Stimulated activated CD4-positive, alpha-beta T cell treated with anti-CD3 and anti-CD28 coated beads, Interleukin-4, amount 100 ng/mL, for 24 hours (primary cell): Measurements from ENCODE around the gene COL25A1.

Experiments
- DNase-seq: peaks from one replicate; pipeline ENCODE4 v3.0.0-alpha.2; 2020

The COL25A1 gene

DNA sequence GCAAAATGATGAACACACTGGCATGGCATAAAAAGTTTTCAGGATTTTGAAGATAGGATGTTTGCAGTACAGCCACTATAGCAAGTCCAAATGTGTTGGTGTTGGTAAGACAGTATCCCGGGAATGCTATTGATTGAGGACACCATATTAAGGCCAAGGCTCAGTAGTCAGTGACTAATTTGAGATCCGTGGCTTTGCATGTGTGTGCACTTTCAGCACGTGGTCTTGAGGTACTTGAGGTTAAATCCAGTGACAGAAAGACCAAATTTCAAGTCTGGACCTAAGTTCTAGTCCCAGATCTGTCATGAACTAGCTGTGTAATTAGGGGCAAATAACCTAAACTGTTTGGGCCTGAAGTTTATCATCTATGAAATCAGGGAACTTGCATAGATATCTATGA lies 463.1 kb downstream of the COL25A1 start:
- no peak for DNase-seq

DNA sequence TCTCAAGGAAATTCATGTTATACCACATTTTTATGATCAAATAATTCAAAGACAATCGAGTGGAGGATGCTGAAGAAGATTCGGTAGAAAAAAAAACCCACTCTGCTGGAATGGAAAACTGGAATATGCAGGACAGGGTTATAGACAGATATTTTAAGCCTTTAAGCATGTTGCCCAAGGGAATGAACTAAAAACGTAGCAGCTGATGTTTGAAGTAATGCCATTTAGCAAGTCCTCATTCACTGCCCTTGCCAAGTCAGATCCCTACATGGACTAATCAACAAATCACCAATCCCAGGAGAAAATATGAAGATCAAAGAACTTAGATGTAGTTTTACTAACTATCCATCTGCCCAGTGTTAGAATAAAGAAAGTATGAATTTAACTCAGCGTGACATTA lies 464.0 kb downstream of the COL25A1 start:
- no peak for DNase-seq

- no peak for DNase-seq
Measured at GRCh38 chr4:108834835-108835384, 467.5 kb downstream of the COL25A1 start.

GRCh38 chr4:108834166-108834834 lies 468.2 kb downstream of the COL25A1 start:
- no peak for DNase-seq

DNA sequence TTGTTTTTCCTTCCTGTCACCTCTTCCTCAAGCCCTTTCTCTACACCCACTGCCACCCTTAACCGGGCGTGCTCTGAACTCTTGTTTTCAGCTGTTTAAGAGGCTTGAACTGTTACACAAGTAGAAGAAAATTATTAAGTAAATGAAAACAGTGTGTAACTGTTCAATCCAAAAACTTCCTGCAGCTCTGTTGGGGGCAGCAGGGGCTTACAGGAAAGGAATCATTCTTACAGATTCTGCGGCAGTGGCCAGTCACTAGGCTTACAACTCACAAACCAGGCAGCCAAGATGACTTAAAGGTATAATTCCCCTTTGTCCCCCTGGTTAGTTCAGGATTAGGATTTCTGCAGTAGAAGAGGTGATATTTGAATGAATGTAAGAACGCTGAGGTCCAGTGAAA lies 469.4 kb downstream of the COL25A1 start:
- no peak for DNase-seq

- DNase-seq: no peak
Measured at GRCh38 chr4:108831886-108832285, 470.6 kb downstream of the COL25A1 start.

- DNase-seq: no peak
Measured at GRCh38 chr4:108831291-108831690, 471.2 kb downstream of the COL25A1 start.

- no peak for DNase-seq
Measured at GRCh38 chr4:108830509-108831244, 471.8 kb downstream of the COL25A1 start.

- no peak for DNase-seq
Measured at GRCh38 chr4:108829966-108830492, 472.4 kb downstream of the COL25A1 start.

DNA sequence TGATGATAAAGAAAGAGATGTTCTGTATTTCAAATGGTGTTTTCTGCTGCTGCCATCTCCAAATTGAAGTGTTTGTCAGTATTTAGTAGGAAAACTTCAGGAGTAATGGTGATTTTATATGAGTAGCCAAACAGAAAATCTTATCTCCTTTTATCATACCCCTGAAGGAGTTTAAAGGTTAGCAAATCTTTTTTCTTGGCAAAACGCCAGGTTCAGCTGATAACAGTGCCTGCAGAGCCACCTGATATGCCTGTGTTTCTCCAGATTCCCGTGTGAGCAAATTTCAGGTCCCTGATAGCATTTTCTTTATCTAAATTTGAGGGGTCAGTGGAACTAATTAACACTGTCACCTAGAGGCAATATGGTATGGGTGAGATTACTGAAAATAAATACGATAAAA lies 473.8 kb downstream of the COL25A1 start:
- no peak for DNase-seq

DNA sequence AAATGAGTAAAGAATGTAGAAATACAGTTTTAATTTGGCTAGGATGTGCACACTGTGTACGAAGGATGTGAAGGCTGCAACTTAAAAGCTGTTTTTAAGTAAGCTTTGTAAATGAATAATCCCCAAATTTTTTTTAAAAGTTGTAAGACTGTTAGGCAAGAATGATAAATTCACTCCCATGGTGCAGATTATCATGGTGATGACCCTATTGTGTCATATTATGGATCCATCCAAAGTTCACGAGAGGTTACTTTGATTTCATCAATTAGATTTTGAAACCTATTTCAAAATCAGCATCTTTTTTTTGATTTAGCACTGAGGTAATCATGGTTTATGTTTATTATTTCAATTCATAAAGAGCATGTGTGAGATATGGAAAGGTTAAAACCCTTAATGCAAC lies 476.7 kb downstream of the COL25A1 start:
- DNase-seq: no peak

GRCh38 chr4:108821351-108821930 lies 481.0 kb downstream of the COL25A1 start:
- DNase-seq: no peak

- no peak for DNase-seq
Measured at GRCh38 chr4:108820492-108821350, 481.7 kb downstream of the COL25A1 start.

- no peak for DNase-seq
Measured at GRCh38 chr4:108814326-108814725, 488.1 kb downstream of the COL25A1 start.

DNA sequence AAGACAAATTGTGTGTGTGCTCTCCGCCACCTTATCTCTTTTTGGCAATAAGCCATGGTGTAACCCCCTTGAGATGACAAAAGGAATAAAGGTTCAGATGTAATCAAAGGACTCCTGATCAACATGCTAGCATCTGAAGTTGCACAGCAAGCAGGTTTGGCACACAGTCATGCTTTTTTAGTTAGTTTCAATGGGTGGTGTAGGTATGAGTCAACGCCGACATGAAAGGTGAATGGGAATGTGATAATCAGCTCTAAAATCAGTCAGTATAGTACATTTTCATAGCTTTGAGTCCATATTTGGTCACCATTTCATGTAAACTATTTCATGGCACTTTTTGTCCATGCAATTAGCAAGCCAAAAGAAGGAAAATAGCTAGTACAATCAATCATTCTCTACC lies 489.2 kb downstream of the COL25A1 start:
- DNase-seq: no peak

GRCh38 chr4:108811486-108811885 lies 491.0 kb downstream of the COL25A1 start:
- DNase-seq: no peak

- DNase-seq: no peak
Measured at GRCh38 chr4:108810087-108810486, 492.4 kb downstream of the COL25A1 start.

GRCh38 chr4:108804648-108805273 lies 497.7 kb downstream of the COL25A1 start:
- no peak for DNase-seq

GRCh38 chr4:108799306-108799705 lies 503.2 kb downstream of the COL25A1 start:
- no peak for DNase-seq

- DNase-seq: no peak
Measured at GRCh38 chr4:108796173-108796572, 506.3 kb downstream of the COL25A1 start.

DNA sequence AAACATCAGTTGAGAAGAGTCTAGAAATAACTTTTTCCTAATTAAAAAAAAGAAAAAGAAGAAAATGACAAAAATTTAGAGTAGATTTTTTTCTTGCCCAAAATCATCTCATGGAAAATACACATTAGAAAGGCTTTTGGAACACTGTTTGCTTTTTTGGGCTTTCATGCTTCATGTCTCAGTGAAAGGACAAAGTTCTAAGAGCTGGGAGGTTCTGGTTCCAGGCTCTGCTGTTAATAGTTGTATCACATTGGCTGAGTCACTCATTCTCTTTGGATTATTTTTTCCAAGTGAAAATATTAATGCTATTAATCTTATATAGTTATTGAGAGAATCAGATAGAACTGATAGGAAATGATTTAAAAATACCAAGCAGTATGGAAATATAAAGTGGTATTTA lies 506.7 kb downstream of the COL25A1 start:
- no peak for DNase-seq

DNA sequence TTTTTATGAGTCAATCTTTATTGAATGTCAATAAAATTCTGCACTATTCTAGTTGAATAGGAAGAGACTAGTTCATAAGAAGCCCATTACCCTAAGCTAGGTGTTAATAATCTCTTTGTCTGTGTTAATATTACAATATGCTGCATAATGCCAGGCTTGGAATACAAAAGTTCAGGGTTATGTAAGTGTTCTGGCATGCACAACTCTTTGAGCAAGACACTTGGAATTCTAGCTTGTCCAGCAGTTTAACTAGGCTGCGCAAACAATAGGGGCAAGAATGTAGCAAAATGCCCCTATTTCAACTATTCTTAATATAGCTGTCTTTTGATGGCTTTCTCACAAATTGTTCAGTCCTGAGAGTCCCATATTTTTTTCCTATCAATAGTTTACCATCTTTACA lies 508.3 kb downstream of the COL25A1 start:
- no peak for DNase-seq
